A673 (cell line): ENCODE data around the gene PEA15. TPM values are rescaled to one million over a fixed set of nuclear protein-coding genes. Genes with fewer than 3 reads are reported as not detected.

ENCODE experiments used
- BruUV-seq: library from RNA; stranded (reverse); fragments of 400-500 nt; replicated peaks from 2 replicates; lab custom pipeline; 2021; lab: Mats Ljungman, UMichigan
- CTCF ChIA-PET: fragments of 300-600 bp; sonication (Branson Sonifier 250); formaldehyde crosslinking; loops from one replicate; lab custom pipeline; 2022; ENCODE audit warnings: antibody characterized with exemption; lab: Charles Lee
- POLR2A ChIA-PET: fragments of 300-600 bp; sonication (Branson Sonifier 250); formaldehyde crosslinking; loops from one replicate; lab custom pipeline; 2022; ENCODE audit warnings: antibody characterized with exemption; ENCODE audit not compliant: low non-redundant PET; lab: Charles Lee
- DNase-seq: peaks from one replicate; pipeline ENCODE4 v3.0.0-alpha.2; 2015; ENCODE audit warnings: low spot score
- H3K27ac ChIP-seq: fragments of 200-600 bp; sonication (generic); 2 replicates; pipeline ENCODE4 v1.5.1; 2016; ENCODE audit warnings: mixed run types, low read depth, mild to moderate bottlenecking, mixed read lengths, antibody characterized with exemption, low read length; ENCODE audit not compliant: poor library complexity, severe bottlenecking
- H3K27me3 ChIP-seq: fragments of 200-600 bp; sonication (generic); replicated peaks from 2 replicates; pipeline ENCODE4 v1.6.1; 2017; ENCODE audit warnings: mixed run types, low read depth, mild to moderate bottlenecking, mixed read lengths, antibody characterized with exemption, low read length; ENCODE audit not compliant: insufficient read depth, poor library complexity
- H3K36me3 ChIP-seq: fragments of 200-600 bp; sonication (generic); 2 replicates; pipeline ENCODE4 v1.6.1; 2016; ENCODE audit warnings: mixed run types, mild to moderate bottlenecking, mixed read lengths, antibody characterized with exemption, low read length; ENCODE audit not compliant: insufficient read depth, poor library complexity, severe bottlenecking
- H3K4me1 ChIP-seq: fragments of 200-600 bp; sonication (generic); 2 replicates; pipeline ENCODE4 v1.6.1; 2017; ENCODE audit warnings: mixed run types, mild to moderate bottlenecking, mixed read lengths, antibody characterized with exemption, low read length; ENCODE audit not compliant: insufficient read depth, poor library complexity, severe bottlenecking
- H3K4me3 ChIP-seq: fragments of 200-600 bp; sonication (generic); 2 replicates; pipeline ENCODE4 v1.5.1; 2016; ENCODE audit warnings: low read depth, mixed run types, mild to moderate bottlenecking, mixed read lengths, low read length; ENCODE audit not compliant: poor library complexity, severe bottlenecking
- H3K9me3 ChIP-seq: fragments of 200-600 bp; sonication (generic); 2 replicates; pipeline ENCODE4 v1.6.1; 2016; ENCODE audit warnings: mixed run types, low read depth, mild to moderate bottlenecking, mixed read lengths, antibody characterized with exemption, low read length; ENCODE audit not compliant: poor library complexity, severe bottlenecking
- EZH2 ChIP-seq: fragments of 200-600 bp; sonication (generic); IDR thresholded peaks from 2 replicates; pipeline ENCODE4 v1.6.1; 2017; ENCODE audit warnings: borderline replicate concordance, low read depth, mild to moderate bottlenecking, mixed read lengths, antibody characterized with exemption, low read length; ENCODE audit not compliant: poor library complexity, severe bottlenecking
- intact Hi-C: fragments of 100-400 bp; cut with micrococcal nuclease; formaldehyde crosslinking; loops from one replicate; pipeline ENCODE4 v1.10.0; 2022; ENCODE audit not compliant: unreplicated experiment
- total RNA-seq: library from RNA; stranded (reverse); gene quantifications from 2 replicates; pipeline ENCODE4 v1.2.3, GENCODE V29; 2021
- TF ChIP-seq, protein P1 (sequence below): fragments of 300-800, 200-600 bp; sonication (generic); conservative IDR thresholded peaks from 2 replicates; pipeline ENCODE4 v1.5.1; 2017; ENCODE audit warnings: low read depth, mild to moderate bottlenecking, antibody characterized with exemption, low read length, moderate library complexity, mixed read lengths

Gene PEA15
- total RNA-seq, 1 experiment from 2014 or later: 87.7 TPM

DNA sequence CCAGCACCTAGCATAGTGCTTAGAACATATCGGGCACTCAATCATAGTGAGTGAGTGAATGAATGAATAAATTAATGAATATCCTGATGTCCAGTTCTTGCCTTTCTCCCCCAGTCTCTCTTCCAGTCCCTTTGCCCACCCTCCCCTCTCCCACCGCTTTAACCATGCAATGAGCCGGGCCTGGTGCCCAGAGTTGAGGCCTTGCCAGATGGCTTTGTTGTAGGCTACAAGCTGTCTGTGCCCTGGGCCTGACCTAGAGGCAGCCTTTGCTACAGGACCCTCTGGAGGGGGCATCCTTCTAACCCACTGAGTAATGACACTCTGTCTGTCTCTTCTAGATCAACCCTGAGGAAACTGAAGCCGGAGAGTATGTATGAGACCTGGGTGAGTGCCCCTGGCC lies 8.0 kb upstream of the PEA15 start:
- POLR2A ChIA-PET: no interaction called here

DNA sequence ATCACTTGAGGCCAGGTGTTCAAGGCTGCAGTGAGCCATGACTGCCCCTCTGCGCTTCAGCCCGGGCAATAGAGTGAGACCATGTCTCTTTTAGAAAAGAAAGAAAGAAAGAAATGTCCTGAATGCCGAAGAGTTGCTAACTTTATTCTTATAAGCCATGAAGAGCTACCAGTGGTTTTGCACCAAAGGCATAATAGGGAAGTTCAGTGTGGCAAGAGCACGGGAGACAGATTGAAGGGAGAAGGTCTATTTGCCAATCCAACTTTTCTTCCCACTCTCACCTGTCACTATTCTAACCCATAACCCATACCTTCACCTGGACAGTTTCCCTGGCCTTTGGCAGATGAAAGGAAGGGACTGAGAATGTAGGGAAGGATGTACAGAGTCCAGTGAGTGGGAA lies 4.4 kb upstream of the PEA15 start:
- no peaks in the 10 kb centered on the region for H3K9me3 ChIP-seq
- intact Hi-C loops: no loop called here
- H3K4me1 ChIP-seq: peaks cover 5% of the 10 kb centered on the region
- CTCF ChIA-PET: no interaction called here
- H3K27me3 ChIP-seq: no peaks in the 10 kb centered on the region
- no peaks in the 10 kb centered on the region for H3K36me3 ChIP-seq
- no peak overlapping the region for H3K4me3 ChIP-seq
- TF ChIP-seq, protein P1, sequence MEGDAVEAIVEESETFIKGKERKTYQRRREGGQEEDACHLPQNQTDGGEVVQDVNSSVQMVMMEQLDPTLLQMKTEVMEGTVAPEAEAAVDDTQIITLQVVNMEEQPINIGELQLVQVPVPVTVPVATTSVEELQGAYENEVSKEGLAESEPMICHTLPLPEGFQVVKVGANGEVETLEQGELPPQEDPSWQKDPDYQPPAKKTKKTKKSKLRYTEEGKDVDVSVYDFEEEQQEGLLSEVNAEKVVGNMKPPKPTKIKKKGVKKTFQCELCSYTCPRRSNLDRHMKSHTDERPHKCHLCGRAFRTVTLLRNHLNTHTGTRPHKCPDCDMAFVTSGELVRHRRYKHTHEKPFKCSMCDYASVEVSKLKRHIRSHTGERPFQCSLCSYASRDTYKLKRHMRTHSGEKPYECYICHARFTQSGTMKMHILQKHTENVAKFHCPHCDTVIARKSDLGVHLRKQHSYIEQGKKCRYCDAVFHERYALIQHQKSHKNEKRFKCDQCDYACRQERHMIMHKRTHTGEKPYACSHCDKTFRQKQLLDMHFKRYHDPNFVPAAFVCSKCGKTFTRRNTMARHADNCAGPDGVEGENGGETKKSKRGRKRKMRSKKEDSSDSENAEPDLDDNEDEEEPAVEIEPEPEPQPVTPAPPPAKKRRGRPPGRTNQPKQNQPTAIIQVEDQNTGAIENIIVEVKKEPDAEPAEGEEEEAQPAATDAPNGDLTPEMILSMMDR: no peak
- TF ChIP-seq EZH2: no peak
- POLR2A ChIA-PET: no interaction called here
- no peak overlapping the region for H3K27ac ChIP-seq
- DNase-seq: no peak
- no TSS peak for BruUV-seq

More for the DNA sequence above, 8.0 kb upstream of the PEA15 start:
- intact Hi-C loops: no loop called here
- Histone ChIP-seq H3K27me3 (no peaks in the 10 kb centered on the region), H3K9me3 (no peaks in the 10 kb centered on the region), H3K27ac (no peak overlapping the region), H3K4me3 (no peak overlapping the region), H3K4me1 (no peaks in the 10 kb centered on the region), H3K36me3 (no peaks in the 10 kb centered on the region)
- TF ChIP-seq, protein P1: no peak
- TF ChIP-seq EZH2: no peak
- CTCF ChIA-PET: no interaction called here
- DNase-seq: no peak
- no TSS peak for BruUV-seq

DNA sequence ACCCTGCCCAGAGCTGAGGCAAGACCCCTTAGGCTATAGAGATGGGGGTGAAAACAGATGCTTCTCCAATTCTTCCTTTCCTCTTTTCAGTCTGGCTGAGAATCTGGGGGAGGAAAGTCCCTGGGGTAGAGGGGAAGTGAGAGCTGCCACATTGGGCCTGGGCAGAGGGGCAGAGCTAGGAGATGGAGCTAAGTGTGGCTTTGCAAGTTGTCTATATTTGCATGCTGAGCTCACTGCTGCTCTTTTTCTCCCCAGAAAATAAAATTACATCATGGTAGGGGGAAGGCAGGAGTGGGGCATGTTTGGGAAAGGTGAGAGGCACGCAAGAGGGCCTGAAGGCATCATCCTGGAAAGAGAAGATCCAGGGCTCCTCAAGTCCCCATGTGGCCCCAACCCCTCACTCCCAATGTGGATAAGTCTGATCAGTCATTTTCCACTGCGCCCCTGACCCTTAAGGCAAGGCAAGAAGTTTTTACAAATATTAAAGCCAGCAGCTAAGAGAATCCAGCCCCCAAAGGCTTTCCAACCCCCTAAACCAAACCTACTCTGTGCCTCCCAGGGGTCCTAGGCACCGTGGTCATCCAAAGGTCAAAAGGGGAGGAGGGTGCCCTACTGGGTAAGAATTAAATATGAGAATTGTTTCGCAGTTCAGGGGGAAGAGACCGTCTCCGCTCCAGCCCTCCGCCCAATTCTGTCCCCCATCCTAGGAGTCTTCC lies 500 bp upstream of the PEA15 start:
- DNase-seq: no peak
- ChIA-PET CTCF (no interaction called here), POLR2A (interaction anchor here (0.6 kb wide), 1 partner anchor 89 kb away, joined by 4 read pairs; the partner anchor contains the start of gene ATP1A2)
- H3K4me1 ChIP-seq: peaks cover 19% of the 10 kb centered on the region
- H3K27ac ChIP-seq: no peak overlapping the region
- no TSS peak for BruUV-seq
- H3K9me3 ChIP-seq: no peaks in the 10 kb centered on the region
- H3K36me3 ChIP-seq: peaks cover 1% of the 10 kb centered on the region
- no peak for TF ChIP-seq EZH2
- TF ChIP-seq, protein P1: no peak
- intact Hi-C loops: no loop called here
- H3K27me3 ChIP-seq: no peaks in the 10 kb centered on the region
- H3K4me3 ChIP-seq: peak overlapping the region; percentile 88
